Panc1 (cell line): ENCODE measurements around the gene CES3. TPM values are rescaled to one million over a fixed set of nuclear protein-coding genes. Genes with fewer than 3 reads are reported as not detected.

Source experiments
- ATAC-seq: fragments of 200-7000 bp; cut with Tn5 transposase; 2 replicates; pipeline ENCODE4 v1.9.1; 2020; ENCODE audit warnings: mild to moderate bottlenecking, moderate library complexity
- BruUV-seq: library from RNA; stranded (reverse); fragments of 400-500 nt; replicated peaks from 2 replicates; lab custom pipeline; 2021; lab: Mats Ljungman, UMichigan
- CTCF ChIA-PET: fragments of 300-600 bp; sonication (Branson Sonifier 250); formaldehyde crosslinking; loops from one replicate; lab custom pipeline; 2022; ENCODE audit warnings: antibody characterized with exemption; lab: Charles Lee
- POLR2A ChIA-PET: fragments of 300-600 bp; sonication (Branson Sonifier 250); formaldehyde crosslinking; loops from one replicate; lab custom pipeline; 2022; ENCODE audit warnings: antibody characterized with exemption; lab: Charles Lee
- DNase-seq: peaks from one replicate; pipeline ENCODE4 v3.0.0-alpha.2; 2010; ENCODE audit warnings: low read depth, low spot score
- H3K27ac ChIP-seq: 2 replicates; pipeline ENCODE4 v1.5.1; 2011; ENCODE audit warnings: mild to moderate bottlenecking, low read length, inconsistent platforms
- H3K27me3 ChIP-seq: fragments of 200-500 bp; sonication (Bioruptor generic); 2 replicates; pipeline ENCODE4 v1.6.0; 2014; ENCODE audit warnings: low read length, inconsistent platforms; ENCODE audit not compliant: control insufficient read depth, insufficient read depth
- H3K36me3 ChIP-seq: fragments of 200-500 bp; sonication (Bioruptor generic); 2 replicates; pipeline ENCODE4 v1.5.1; 2014; ENCODE audit warnings: inconsistent platforms, mild to moderate bottlenecking, low read length, moderate library complexity; ENCODE audit not compliant: control insufficient read depth, insufficient read depth
- H3K4me1 ChIP-seq: 2 replicates; pipeline ENCODE4 v1.5.1; 2011; ENCODE audit warnings: inconsistent platforms, mild to moderate bottlenecking, low read length, moderate library complexity; ENCODE audit not compliant: control insufficient read depth, insufficient read depth
- H3K4me3 ChIP-seq, 2 experiments: 2 replicates each; pipeline ENCODE4 v1.5.1; 2011 to 2012; ENCODE audit warnings: low read depth in 2 of 2, low read length in 2 of 2, mild to moderate bottlenecking in 2 of 2, inconsistent platforms in 1 of 2, moderate library complexity in 1 of 2
- H3K9me3 ChIP-seq: fragments of 200-500 bp; sonication (Bioruptor generic); 2 replicates; pipeline ENCODE4 v1.5.1; 2014; ENCODE audit warnings: low read depth, mild to moderate bottlenecking, inconsistent platforms, low read length, moderate library complexity; ENCODE audit not compliant: control insufficient read depth, insufficient read depth
- CTCF ChIP-seq: fragments of 450-650 bp; IDR thresholded peaks from 2 replicates; pipeline ENCODE4 v1.5.1; 2017; ENCODE audit warnings: mild to moderate bottlenecking
- POLR2AphosphoS5 ChIP-seq: IDR thresholded peaks from 2 replicates; pipeline ENCODE4 v1.6.1; 2012; ENCODE audit warnings: mild to moderate bottlenecking, low read depth, low read length, moderate library complexity
- SIN3A ChIP-seq: IDR thresholded peaks from 2 replicates; pipeline ENCODE4 v1.6.1; 2012; ENCODE audit warnings: low read depth, mild to moderate bottlenecking, low read length, moderate library complexity, borderline replicate concordance; ENCODE audit not compliant: insufficient read depth
- TCF7L2 ChIP-seq: IDR thresholded peaks from 2 replicates; pipeline ENCODE4 v1.6.1; 2011; ENCODE audit warnings: mild to moderate bottlenecking, low read depth, low read length, inconsistent platforms
- in situ Hi-C: cut with HindIII; loops from 2 replicates; pipeline ENCODE4 v1.10.0; 2016; ENCODE audit warnings: low sequenced_read_pairs, low pct_unique_long_range_greater_than_20kb
- intact Hi-C: fragments of 100-400 bp; cut with micrococcal nuclease; formaldehyde crosslinking; loops from one replicate; pipeline ENCODE4 v1.10.0; 2022; ENCODE audit not compliant: unreplicated experiment
- total RNA-seq: library from RNA; stranded (reverse); gene quantifications from one replicate; pipeline ENCODE4 v1.2.1, GENCODE V29; 2021; ENCODE audit not compliant: unreplicated experiment
- TF ChIP-seq, protein P1 (sequence below), 2 experiments: IDR thresholded peaks; 2 replicates each; pipeline ENCODE4 v1.6.1; 2011 to 2012; ENCODE audit warnings: low read depth in 2 of 2, control low read depth in 1 of 2, low read length in 1 of 2, mild to moderate bottlenecking in 1 of 2, moderate library complexity in 1 of 2; ENCODE audit not compliant: insufficient read depth in 1 of 2

The CES3 gene
- total RNA-seq, 1 experiment from 2014 or later, result not detected

DNA sequence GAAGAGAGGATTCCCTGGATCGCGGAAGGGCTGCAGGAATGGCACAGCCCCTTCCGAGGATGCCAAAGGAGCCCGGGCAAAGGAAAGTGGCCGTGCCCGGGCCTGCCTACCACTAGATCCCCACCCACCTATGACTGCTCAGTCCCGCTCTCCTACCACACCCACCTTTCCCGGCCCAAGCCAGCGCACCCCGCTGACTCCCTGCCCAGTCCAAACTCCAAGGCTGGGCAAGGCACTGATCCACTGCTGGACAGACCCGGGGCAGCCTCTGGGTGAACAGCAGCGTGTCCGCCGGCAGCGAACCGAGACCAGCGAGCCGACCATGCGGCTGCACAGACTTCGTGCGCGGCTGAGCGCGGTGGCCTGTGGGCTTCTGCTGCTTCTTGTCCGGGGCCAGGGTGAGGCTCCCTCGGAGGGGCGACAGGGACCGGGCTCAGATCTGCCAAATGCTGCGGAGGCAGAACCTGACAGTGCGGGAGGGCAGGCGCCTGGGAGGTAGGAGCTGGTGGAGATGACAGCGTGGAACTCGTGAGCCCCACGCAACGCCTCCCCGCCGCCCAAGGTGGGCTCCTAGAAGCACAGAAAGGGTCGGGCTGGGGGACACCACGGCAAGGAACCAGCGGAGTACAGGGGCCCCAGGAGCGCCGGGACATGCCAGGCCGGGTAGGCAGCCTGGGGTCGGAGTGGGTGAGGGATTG is 25.6 kb upstream of the CES3 start, which contains the start of gene CES2:
Gene CES2 (plus strand): TSS at position 203 of the 698 bp plus-strand sequence. CDS start 120 bp downstream, at position 323.
- ATAC-seq (peak; percentile 61), DNase-seq (no peak)
- in situ Hi-C loops (no loop called here), intact Hi-C loops (no loop called here)
- BruUV-seq, result no TSS peak
- peak within 1 kb of the TSS; percentile 80 for H3K27ac ChIP-seq
- peaks cover 3% of the 10 kb centered on the region for H3K4me1 ChIP-seq
- H3K27me3 ChIP-seq, result no peaks in the 10 kb centered on the region
- TF ChIP-seq TCF7L2, result 0 out of 2 replicates have a peak, but pooled peaks have one; percentile 7
- no peak for TF ChIP-seq POLR2AphosphoS5
- TF ChIP-seq, protein P1, sequence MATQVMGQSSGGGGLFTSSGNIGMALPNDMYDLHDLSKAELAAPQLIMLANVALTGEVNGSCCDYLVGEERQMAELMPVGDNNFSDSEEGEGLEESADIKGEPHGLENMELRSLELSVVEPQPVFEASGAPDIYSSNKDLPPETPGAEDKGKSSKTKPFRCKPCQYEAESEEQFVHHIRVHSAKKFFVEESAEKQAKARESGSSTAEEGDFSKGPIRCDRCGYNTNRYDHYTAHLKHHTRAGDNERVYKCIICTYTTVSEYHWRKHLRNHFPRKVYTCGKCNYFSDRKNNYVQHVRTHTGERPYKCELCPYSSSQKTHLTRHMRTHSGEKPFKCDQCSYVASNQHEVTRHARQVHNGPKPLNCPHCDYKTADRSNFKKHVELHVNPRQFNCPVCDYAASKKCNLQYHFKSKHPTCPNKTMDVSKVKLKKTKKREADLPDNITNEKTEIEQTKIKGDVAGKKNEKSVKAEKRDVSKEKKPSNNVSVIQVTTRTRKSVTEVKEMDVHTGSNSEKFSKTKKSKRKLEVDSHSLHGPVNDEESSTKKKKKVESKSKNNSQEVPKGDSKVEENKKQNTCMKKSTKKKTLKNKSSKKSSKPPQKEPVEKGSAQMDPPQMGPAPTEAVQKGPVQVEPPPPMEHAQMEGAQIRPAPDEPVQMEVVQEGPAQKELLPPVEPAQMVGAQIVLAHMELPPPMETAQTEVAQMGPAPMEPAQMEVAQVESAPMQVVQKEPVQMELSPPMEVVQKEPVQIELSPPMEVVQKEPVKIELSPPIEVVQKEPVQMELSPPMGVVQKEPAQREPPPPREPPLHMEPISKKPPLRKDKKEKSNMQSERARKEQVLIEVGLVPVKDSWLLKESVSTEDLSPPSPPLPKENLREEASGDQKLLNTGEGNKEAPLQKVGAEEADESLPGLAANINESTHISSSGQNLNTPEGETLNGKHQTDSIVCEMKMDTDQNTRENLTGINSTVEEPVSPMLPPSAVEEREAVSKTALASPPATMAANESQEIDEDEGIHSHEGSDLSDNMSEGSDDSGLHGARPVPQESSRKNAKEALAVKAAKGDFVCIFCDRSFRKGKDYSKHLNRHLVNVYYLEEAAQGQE (IDR thresholded peaks at IDR 0.05; ENCODE audit: insufficient read depth in 1 of 2, low read depth in 2 of 2, low read length in 1 of 2), result no peak
- peaks cover 8% of the 10 kb centered on the region; the same call in 1 of the 2 replicates for H3K36me3 ChIP-seq
- H3K4me3 ChIP-seq, result peak within 1 kb of the TSS; percentile 83 to 95
- POLR2A ChIA-PET, result no interaction called here
- CTCF ChIA-PET, result no interaction called here
- no peaks in the 10 kb centered on the region for H3K9me3 ChIP-seq

DNA sequence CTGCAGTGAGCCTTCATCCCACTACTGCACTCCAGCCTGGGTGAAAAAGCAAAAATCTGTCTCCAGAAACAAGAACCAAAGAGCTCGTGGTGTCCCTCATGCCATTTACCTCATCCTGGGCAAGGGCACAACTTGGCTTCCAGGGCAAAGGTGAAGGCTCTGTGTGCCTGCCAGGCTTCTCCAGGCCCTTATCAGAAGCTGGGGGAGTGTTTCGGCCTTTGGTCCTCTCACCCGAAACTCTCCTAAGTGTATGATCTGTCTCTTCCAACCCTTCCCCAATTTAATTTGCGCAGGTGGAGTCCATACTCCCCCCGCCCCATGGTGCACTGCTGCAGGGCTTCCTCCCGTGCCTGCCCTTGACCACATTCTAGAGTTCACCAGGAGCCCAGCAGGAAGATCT is 24.6 kb upstream of the CES3 start:
- intact Hi-C loops (no loop called here), in situ Hi-C loops (no loop called here)
- Histone ChIP-seq H3K36me3 (peaks cover 8% of the 10 kb centered on the region; the same call in 1 of the 2 replicates), H3K27me3 (no peaks in the 10 kb centered on the region), H3K4me3 (no peak overlapping the region), H3K4me1 (peaks cover 3% of the 10 kb centered on the region), H3K9me3 (no peaks in the 10 kb centered on the region), H3K27ac (no peak overlapping the region)
- DNase-seq (no peak), ATAC-seq (no peak)
- TF ChIP-seq POLR2AphosphoS5 (no peak), TCF7L2 (no peak), CTCF (no peak), SIN3A (no peak)
- TF ChIP-seq, protein P1 (IDR thresholded peaks at IDR 0.05; ENCODE audit: insufficient read depth in 1 of 2, low read depth in 2 of 2, low read length in 1 of 2), result no peak
- BruUV-seq, result no TSS peak
- POLR2A ChIA-PET, result no interaction called here
- CTCF ChIA-PET, result no interaction called here
